Measurements from ENCODE around the gene DERL3. TPM values are rescaled to one million over a fixed set of nuclear protein-coding genes. Genes with fewer than 3 reads are reported as not detected.

The DERL3 gene
- total and polyA plus RNA-seq, 4 donors: 6.1 to 15.1 (median 7.5) TPM

GRCh38 chr22:23804781-23805291 is 34.0 kb downstream of the DERL3 start:
- H3K9ac ChIP-seq (ENCODE audit: insufficient read depth in 1 of 2, low read length in 2 of 2): no peak overlapping the region
- 85 to 86% methylated on average over 12 of the region's 12 CpGs for WGBS, 2 donors
- H3K27me3 ChIP-seq (ENCODE audit: control insufficient read depth in 3 of 3, insufficient read depth in 3 of 3, low read length in 2 of 3): no peaks in the 10 kb centered on the region
- H3K4me3 ChIP-seq: no peak overlapping the region
- ATAC-seq (ENCODE audit: insufficient read depth, low FRiP score): no peak
- no peak for TF ChIP-seq CTCF (IDR thresholded peaks at IDR 0.05; ENCODE audit: control extremely low read depth, extremely low read depth)
- peaks cover 0 to 2% (median 0%) of the 10 kb centered on the region in 4 donors for H3K9me3 ChIP-seq (ENCODE audit: control insufficient read depth in 4 of 4, insufficient read depth in 3 of 4, low read length in 3 of 4)
- H3K27ac ChIP-seq (ENCODE audit: low read depth in 1 of 2, low read length in 1 of 2): no peak overlapping the region
- peak in 1 of 3 donors; percentile 31 for DNase-seq
- no peaks in the 10 kb centered on the region for H3K4me1 ChIP-seq (ENCODE audit: control insufficient read depth in 5 of 5, insufficient read depth in 5 of 5, low read length in 5 of 5)
- H3K36me3 ChIP-seq (ENCODE audit: control insufficient read depth in 4 of 4, insufficient read depth in 4 of 4, low read length in 4 of 4): peaks cover 21 to 55% (median 51%) of the 10 kb centered on the region in 4 donors

- DNase-seq (no peak), ATAC-seq (ENCODE audit: insufficient read depth, low FRiP score) (no peak)
- Histone ChIP-seq H3K9me3 (ENCODE audit: control insufficient read depth in 4 of 4, insufficient read depth in 3 of 4, low read length in 3 of 4) (peaks cover 0 to 2% (median 0%) of the 10 kb centered on the region in 4 donors), H3K4me1 (ENCODE audit: control insufficient read depth in 5 of 5, insufficient read depth in 5 of 5, low read length in 5 of 5) (no peaks in the 10 kb centered on the region), H3K4me3 (no peak overlapping the region), H3K27me3 (ENCODE audit: control insufficient read depth in 3 of 3, insufficient read depth in 3 of 3, low read length in 2 of 3) (no peaks in the 10 kb centered on the region), H3K9ac (ENCODE audit: insufficient read depth in 1 of 2, low read length in 2 of 2) (no peak overlapping the region), H3K36me3 (ENCODE audit: control insufficient read depth in 4 of 4, insufficient read depth in 4 of 4, low read length in 4 of 4) (peaks cover 21 to 62% (median 53%) of the 10 kb centered on the region in 4 donors), H3K27ac (ENCODE audit: low read depth in 1 of 2, low read length in 1 of 2) (no peak overlapping the region)
- no peak for TF ChIP-seq CTCF (IDR thresholded peaks at IDR 0.05; ENCODE audit: control extremely low read depth, extremely low read depth)
- 83 to 88% methylated on average over 21 of the region's 21 CpGs for WGBS, 2 donors
Observed at GRCh38 chr22:23803001-23803819, 35.6 kb downstream of the DERL3 start.

- TF ChIP-seq CTCF (IDR thresholded peaks at IDR 0.05; ENCODE audit: control extremely low read depth, extremely low read depth): no peak
- Histone ChIP-seq H3K36me3 (ENCODE audit: control insufficient read depth in 4 of 4, insufficient read depth in 4 of 4, low read length in 4 of 4) (peaks cover 21 to 65% (median 55%) of the 10 kb centered on the region in 4 donors), H3K9ac (ENCODE audit: insufficient read depth in 1 of 2, low read length in 2 of 2) (no peak overlapping the region), H3K27me3 (ENCODE audit: control insufficient read depth in 3 of 3, insufficient read depth in 3 of 3, low read length in 2 of 3) (no peaks in the 10 kb centered on the region), H3K4me1 (ENCODE audit: control insufficient read depth in 5 of 5, insufficient read depth in 5 of 5, low read length in 5 of 5) (no peaks in the 10 kb centered on the region), H3K27ac (ENCODE audit: low read depth in 1 of 2, low read length in 1 of 2) (no peak overlapping the region), H3K9me3 (ENCODE audit: control insufficient read depth in 4 of 4, insufficient read depth in 3 of 4, low read length in 3 of 4) (peaks cover 0 to 2% (median 0%) of the 10 kb centered on the region in 4 donors), H3K4me3 (no peak overlapping the region)
- 95 to 96% methylated on average over 8 of the region's 8 CpGs for WGBS, 2 donors
- ATAC-seq (ENCODE audit: insufficient read depth, low FRiP score) (no peak), DNase-seq (no peak)
Observed at GRCh38 chr22:23801886-23802377, 36.9 kb downstream of the DERL3 start.

All from lung (tissue), 12 donors.